ENCODE data around the gene AKIRIN2.

Gene AKIRIN2

GRCh38 chr6:87701676-87702588 lies at the start of gene AKIRIN2:
Gene AKIRIN2 (minus strand): TSS chr6:87702233. CDS start chr6:87701684, 549 bp downstream.
- DNase-seq, result peak; percentile 99

- no peak for DNase-seq
These were observed 45.6 kb upstream of the AKIRIN2 start for GRCh38 chr6:87747646-87748045.

GRCh38 chr6:87745966-87746721 lies 44.1 kb upstream of the AKIRIN2 start:
- no peak for DNase-seq

- no peak for DNase-seq
These were observed 41.4 kb upstream of the AKIRIN2 start for GRCh38 chr6:87743454-87743853.

- peak; percentile 89 for DNase-seq
These were observed 40.1 kb upstream of the AKIRIN2 start for GRCh38 chr6:87742106-87742505.

GRCh38 chr6:87741001-87741650 lies 39.1 kb upstream of the AKIRIN2 start:
- no peak for DNase-seq

- peak; percentile 78 for DNase-seq
These were observed 36.7 kb upstream of the AKIRIN2 start for GRCh38 chr6:87738744-87739143.

GRCh38 chr6:87738000-87738399 lies 36.0 kb upstream of the AKIRIN2 start:
- peak; percentile 82 for DNase-seq

GRCh38 chr6:87736809-87737540 lies 34.9 kb upstream of the AKIRIN2 start:
- peak; percentile 78 for DNase-seq

GRCh38 chr6:87731818-87732661 lies 30.0 kb upstream of the AKIRIN2 start:
- peak; percentile 83 for DNase-seq

GRCh38 chr6:87731080-87731479 lies 29.0 kb upstream of the AKIRIN2 start:
- no peak for DNase-seq

GRCh38 chr6:87729965-87730719 lies 28.1 kb upstream of the AKIRIN2 start:
- DNase-seq, result no peak

GRCh38 chr6:87728706-87729105 lies 26.7 kb upstream of the AKIRIN2 start:
- DNase-seq, result no peak

GRCh38 chr6:87724983-87725811 lies 23.2 kb upstream of the AKIRIN2 start:
- DNase-seq, result peak; percentile 73

- DNase-seq, result peak; percentile 82
These were observed 21.4 kb upstream of the AKIRIN2 start for GRCh38 chr6:87723170-87724078.

GRCh38 chr6:87722540-87723169 lies 20.6 kb upstream of the AKIRIN2 start:
- no peak for DNase-seq

- no peak for DNase-seq
These were observed 19.3 kb upstream of the AKIRIN2 start for GRCh38 chr6:87721311-87721710.
